IMR-90 (cell line): ENCODE results near the gene CEP290. TPM values are rescaled to one million over a fixed set of nuclear protein-coding genes. Genes with fewer than 3 reads are reported as not detected.

ENCODE experiments used
- ATAC-seq: fragments of 200-7000 bp; cut with Tn5 transposase; 2 replicates; pipeline ENCODE4 v1.9.1; 2020; ENCODE audit warnings: low read depth, mild to moderate bottlenecking, moderate library complexity
- BruUV-seq: library from RNA; stranded (reverse); fragments of 400-500 nt; replicated peaks from 2 replicates; lab custom pipeline; 2021; lab: Mats Ljungman, UMichigan
- CTCF ChIA-PET: fragments of 300-600 bp; formaldehyde crosslinking; extraction: SDS; loops from one replicate; lab custom pipeline; 2021; ENCODE audit warnings: antibody characterized with exemption; lab: Yijun Ruan, JAX
- POLR2A ChIA-PET: fragments of 300-600 bp; sonication (Branson Sonifier 250); formaldehyde crosslinking; loops from one replicate; lab custom pipeline; 2022; ENCODE audit warnings: antibody characterized with exemption; ENCODE audit not compliant: unreplicated experiment; lab: Charles Lee
- DNase-seq: peaks from one replicate; pipeline ENCODE4 v3.0.0; 2013
- H2AFZ ChIP-seq: replicated peaks from 2 replicates; pipeline ENCODE3; 2013; ENCODE audit warnings: low read length, mild to moderate bottlenecking; ENCODE audit not compliant: poor library complexity
- H2AK5ac ChIP-seq: 2 replicates; pipeline ENCODE4 v1.6.1; 2013; ENCODE audit warnings: low read depth, low read length, inconsistent platforms
- H2AK9ac ChIP-seq: replicated peaks from 2 replicates; pipeline ENCODE3; 2013; ENCODE audit warnings: mild to moderate bottlenecking, low read depth, low read length, moderate library complexity; ENCODE audit not compliant: poor library complexity
- H2BK120ac ChIP-seq: 2 replicates; pipeline ENCODE4 v1.6.1; 2013; ENCODE audit warnings: low read depth, low read length, inconsistent platforms
- H2BK15ac ChIP-seq: 3 replicates; pipeline ENCODE4 v1.6.1; 2013; ENCODE audit warnings: low read depth, low read length, inconsistent platforms
- H2BK20ac ChIP-seq: 2 replicates; pipeline ENCODE4 v1.6.1; 2013; ENCODE audit warnings: low read depth, mild to moderate bottlenecking, inconsistent platforms, low read length, moderate library complexity
- H2BK5ac ChIP-seq: 2 replicates; pipeline ENCODE4 v1.6.1; 2013; ENCODE audit warnings: mild to moderate bottlenecking, low read depth, low read length, inconsistent platforms; ENCODE audit not compliant: poor library complexity, severe bottlenecking
- H3K14ac ChIP-seq: replicated peaks from 2 replicates; pipeline ENCODE4 v1.6.1; 2013; ENCODE audit warnings: low read depth, low read length, inconsistent platforms
- H3K18ac ChIP-seq: 2 replicates; pipeline ENCODE4 v1.6.1; 2013; ENCODE audit warnings: low read depth, low read length, control low read depth
- H3K23ac ChIP-seq: 2 replicates; pipeline ENCODE4 v1.6.1; 2013; ENCODE audit warnings: low read depth, low read length, inconsistent platforms
- H3K27ac ChIP-seq: 2 replicates; pipeline ENCODE4 v1.5.1; 2013; ENCODE audit warnings: mild to moderate bottlenecking, control low read depth, low read length; ENCODE audit not compliant: insufficient read depth
- H3K27me3 ChIP-seq: 2 replicates; pipeline ENCODE4 v1.6.1; 2013; ENCODE audit warnings: low read length; ENCODE audit not compliant: control insufficient read depth, insufficient read depth
- H3K36me3 ChIP-seq: 2 replicates; pipeline ENCODE4 v1.6.1; 2013; ENCODE audit warnings: low read length, mixed read lengths; ENCODE audit not compliant: control insufficient read depth, insufficient read depth
- H3K4ac ChIP-seq: 2 replicates; pipeline ENCODE4 v1.6.1; 2013; ENCODE audit warnings: low read depth, low read length, inconsistent platforms
- H3K4me1 ChIP-seq: 2 replicates; pipeline ENCODE4 v1.6.1; 2013; ENCODE audit warnings: low read length, mixed read lengths; ENCODE audit not compliant: control insufficient read depth, insufficient read depth
- H3K4me2 ChIP-seq: 2 replicates; pipeline ENCODE4 v1.6.1; 2013; ENCODE audit warnings: low read depth, mild to moderate bottlenecking, control low read depth, low read length, moderate library complexity
- H3K4me3 ChIP-seq: 2 replicates; pipeline ENCODE4 v1.5.1; 2013; ENCODE audit warnings: low read depth, mild to moderate bottlenecking, control low read depth, low read length, moderate library complexity; ENCODE audit not compliant: insufficient read depth
- H3K56ac ChIP-seq: 2 replicates; pipeline ENCODE4 v1.6.1; 2013; ENCODE audit warnings: low read length, inconsistent platforms; ENCODE audit not compliant: insufficient read depth; ENCODE audit errors: extremely low read depth
- H3K79me1 ChIP-seq, 2 experiments: 2 replicates each; pipeline ENCODE4 v1.6.1; 2013; ENCODE audit warnings: low read length in 2 of 2, inconsistent platforms in 1 of 2, low read depth in 1 of 2
- H3K9ac ChIP-seq: 2 replicates; pipeline ENCODE4 v1.6.1; 2013; ENCODE audit warnings: low read depth, low read length, control low read depth
- H3K9me1 ChIP-seq: 2 replicates; pipeline ENCODE4 v1.6.1; 2013; ENCODE audit warnings: low read length, inconsistent platforms; ENCODE audit not compliant: insufficient read depth
- H3K9me3 ChIP-seq: 2 replicates; pipeline ENCODE4 v1.6.1; 2013; ENCODE audit warnings: low read length; ENCODE audit not compliant: control insufficient read depth, insufficient read depth
- H4K20me1 ChIP-seq: 2 replicates; pipeline ENCODE4 v1.6.1; 2013; ENCODE audit warnings: low read length, inconsistent platforms; ENCODE audit not compliant: insufficient read depth
- H4K5ac ChIP-seq: 2 replicates; pipeline ENCODE4 v1.6.1; 2013; ENCODE audit warnings: mild to moderate bottlenecking, low read depth, low read length, control low read depth
- H4K8ac ChIP-seq, 2 experiments: 2 replicates each; pipeline ENCODE4 v1.6.1; 2013; ENCODE audit warnings: low read depth in 2 of 2, low read length in 2 of 2, control low read depth in 1 of 2, inconsistent platforms in 1 of 2
- H4K91ac ChIP-seq: 2 replicates; pipeline ENCODE4 v1.6.1; 2013; ENCODE audit warnings: low read depth, low read length, inconsistent platforms; ENCODE audit not compliant: insufficient read depth
- CTCF ChIP-seq: conservative IDR thresholded peaks from 2 replicates; pipeline ENCODE4 v1.5.1; 2012; ENCODE audit warnings: mild to moderate bottlenecking, low read depth, low read length, improper control_type of control experiment
- MXI1 ChIP-seq: IDR thresholded peaks from 2 replicates; pipeline ENCODE4 v1.6.1; 2012; ENCODE audit warnings: low read depth, mild to moderate bottlenecking, low read length, moderate library complexity, borderline replicate concordance
- NFE2L2 ChIP-seq: fragments of 150-350 bp; IDR thresholded peaks from 2 replicates; pipeline ENCODE4 v1.6.1; 2016; ENCODE audit warnings: low read depth, mild to moderate bottlenecking, low read length
- RAD21 ChIP-seq: IDR thresholded peaks from 2 replicates; pipeline ENCODE4 v1.6.1; 2012; ENCODE audit warnings: low read length, improper control_type of control experiment
- RCOR1 ChIP-seq: IDR thresholded peaks from 2 replicates; pipeline ENCODE4 v1.6.1; 2012; ENCODE audit warnings: mild to moderate bottlenecking, low read length, improper control_type of control experiment; ENCODE audit not compliant: insufficient replicate concordance
- RFX5 ChIP-seq: IDR thresholded peaks from 2 replicates; pipeline ENCODE4 v1.8.0; 2012; ENCODE audit warnings: low read depth, mild to moderate bottlenecking, low read length, moderate library complexity
- SMC3 ChIP-seq: fragments of 150-350 bp; IDR thresholded peaks from 2 replicates; pipeline ENCODE4 v1.6.1; 2016; ENCODE audit warnings: low read depth, mild to moderate bottlenecking, antibody characterized with exemption, low read length, moderate library complexity
- USF2 ChIP-seq: fragments of 150-350 bp; IDR thresholded peaks from 2 replicates; pipeline ENCODE4 v1.6.1; 2017; ENCODE audit warnings: mild to moderate bottlenecking, antibody characterized with exemption, low read length, low read depth
- WGBS, 2 experiments: methylation state at CpG; one replicate each; pipeline versions ENCODE4 v1.1.5 to v1.1.7; 2013; ENCODE audit warnings: missing lambda C conversion rate in 2 of 2; ENCODE audit not compliant: insufficient read length in 1 of 2; ENCODE audit errors: extremely low coverage in 2 of 2; 5-methylcytosine and 5-hydroxymethylcytosine counted together
- dilution Hi-C: fragments of 300-500 bp; cut with HindIII; formaldehyde crosslinking; loops from one replicate; pipeline ENCODE4 v1.14.3; 2018; ENCODE audit warnings: low sequenced_read_pairs; ENCODE audit not compliant: unreplicated experiment
- in situ Hi-C: fragments of 300-500 bp; cut with MboI; formaldehyde crosslinking; loops from 3 replicates; pipeline ENCODE4 v1.14.3; 2019; ENCODE audit warnings: low sequenced_read_pairs, inconsistent platforms, mixed read lengths
- intact Hi-C: fragments of 100-400 bp; cut with micrococcal nuclease; formaldehyde crosslinking; loops from 2 replicates; pipeline ENCODE4 v1.10.0; 2022
- polyA plus RNA-seq, 3 experiments: library from polyadenylated mRNA; depleted of rRNA; stranded (reverse); fragments of >200 nt; gene quantifications; 2 replicates each; pipeline ENCODE4 v1.2.3, GENCODE V29; 2012; ENCODE audit warnings: low replicate concordance in 1 of 3
- total RNA-seq: library from RNA; depleted of rRNA; stranded (reverse); fragments of >200 nt; gene quantifications from 2 replicates; pipeline ENCODE4 v1.2.3, GENCODE V29; 2012

The CEP290 gene
- total and polyA plus RNA-seq, 2 of the 4 experiments (the other 2 are of a cell fraction) = 4.3 to 7.9 TPM

GRCh38 chr12:88111074-88111652 is 30.7 kb downstream of the CEP290 start:
- Histone ChIP-seq H2BK5ac (peak overlapping the region; percentile 63), H2BK120ac (no peak overlapping the region), H2BK20ac (no peak overlapping the region), H3K4me1 (no peaks in the 10 kb centered on the region; the same call in 1 of the 2 replicates), H3K27me3 (no peaks in the 10 kb centered on the region), H3K9ac (peak overlapping the region; percentile 81; the same call in 1 of the 2 replicates), H4K91ac (no peak overlapping the region), H4K20me1 (no peaks in the 10 kb centered on the region), H2AK5ac (no peak overlapping the region), H4K8ac (no peak overlapping the region), H3K79me1 (no peaks in the 10 kb centered on the region), H3K18ac (no peak overlapping the region), H3K14ac (no peak overlapping the region), H3K4me3 (no peak overlapping the region), H3K4me2 (peak overlapping the region; percentile 94), H3K56ac (no peak overlapping the region), H3K27ac (no peak overlapping the region), H2AK9ac (no peak overlapping the region), H2AFZ (no peak overlapping the region), H4K5ac (no peak overlapping the region), H3K4ac (no peak overlapping the region), H2BK15ac (no peak overlapping the region), H3K23ac (no peak overlapping the region), H3K36me3 (peaks cover 1% of the 10 kb centered on the region; the same call in 1 of the 2 replicates), H3K9me1 (no peaks in the 10 kb centered on the region), H3K9me3 (no peaks in the 10 kb centered on the region)
- TF ChIP-seq USF2 = no peak
- TF ChIP-seq RAD21 = peak; percentile 64
- peak; percentile 54 for TF ChIP-seq CTCF
- no peak for TF ChIP-seq RCOR1
- TF ChIP-seq SMC3 = peak; percentile 41; the same call in 1 of the 2 replicates
- TF ChIP-seq NFE2L2 = no peak
- TF ChIP-seq RFX5 = no peak
- no peak for TF ChIP-seq MXI1
- dilution Hi-C loops = no loop called here
- intact Hi-C loops = no loop called here
- BruUV-seq = no TSS peak
- no peak for ATAC-seq
- no CpG with 5 or more reads among the region's 1 CpG for WGBS, 2 experiments
- DNase-seq = peak; percentile 56
- ChIA-PET POLR2A (no interaction called here), CTCF (no interaction called here)
- in situ Hi-C loops = no loop called here
